SK-N-SH (cell line): ENCODE data around the gene CXXC4. TPM values are rescaled to one million over a fixed set of nuclear protein-coding genes. Genes with fewer than 3 reads are reported as not detected.

Source experiments
- CTCF ChIA-PET: fragments of 300-600, 350-600 bp; formaldehyde crosslinking; extraction: SDS; loops from one replicate; lab custom pipeline; 2021; lab: Yijun Ruan, JAX
- POLR2A ChIA-PET: fragments of 350-600 bp; sonication (Branson Sonifier 250); formaldehyde crosslinking; extraction: SDS; loops from one replicate; lab custom pipeline; 2020; ENCODE audit warnings: antibody characterized with exemption, inconsistent platforms; lab: Yijun Ruan, JAX
- DNase-seq: peaks from one replicate; pipeline ENCODE4 v3.0.0; 2012
- H2AFZ ChIP-seq: fragments of 200-600 bp; sonication (generic); 2 replicates; pipeline ENCODE4 v1.8.1; 2016; ENCODE audit warnings: antibody characterized with exemption, mild to moderate bottlenecking, low read depth
- H3F3A ChIP-seq: fragments of 200-600 bp; sonication (generic); replicated peaks from 2 replicates; pipeline ENCODE3; 2016; ENCODE audit warnings: antibody characterized with exemption, mild to moderate bottlenecking; ENCODE audit not compliant: insufficient read depth
- H3K27ac ChIP-seq, 2 experiments: fragments of 200-500 bp in 1 of 2; fragments of 200-600 bp in 1 of 2; sonication (Bioruptor generic) in 1 of 2; sonication (generic), shearing (Covaris generic) in 1 of 2; 2 replicates each; pipeline versions ENCODE4 v1.5.1 to v1.6.1; 2014 to 2016; ENCODE audit warnings: low read depth in 2 of 2, inconsistent platforms in 1 of 2, low read length in 1 of 2, mild to moderate bottlenecking in 1 of 2, mixed read lengths in 1 of 2
- H3K27me3 ChIP-seq: fragments of 200-600 bp; sonication (generic), shearing (Covaris generic); 2 replicates; pipeline ENCODE4 v1.6.1; 2016; ENCODE audit warnings: mixed run types; ENCODE audit not compliant: insufficient read depth
- H3K36me3 ChIP-seq, 2 experiments: fragments of 200-500 bp in 1 of 2; fragments of 200-600 bp in 1 of 2; sonication (Bioruptor generic) in 1 of 2; sonication (generic) in 1 of 2; replicated peaks in 1 of 2; 2 replicates each; pipeline versions ENCODE3 to v1.5.1; 2014 to 2016; ENCODE audit warnings: low read length in 1 of 2, mild to moderate bottlenecking in 1 of 2; ENCODE audit not compliant: insufficient read depth in 2 of 2, control insufficient read depth in 1 of 2
- H3K4me1 ChIP-seq, 2 experiments: fragments of 200-500 bp in 1 of 2; fragments of 200-600 bp in 1 of 2; sonication (Bioruptor generic) in 1 of 2; sonication (generic), shearing (Covaris generic) in 1 of 2; 2 replicates each; pipeline versions ENCODE4 v1.5.1 to v1.6.1; 2014 to 2016; ENCODE audit warnings: low read depth in 1 of 2, low read length in 1 of 2, mixed run types in 1 of 2; ENCODE audit not compliant: insufficient read depth in 2 of 2, control insufficient read depth in 1 of 2
- H3K4me2 ChIP-seq: fragments of 200-600 bp; sonication (generic), shearing (Covaris generic); 2 replicates; pipeline ENCODE4 v1.6.1; 2017; ENCODE audit warnings: mixed run types
- H3K4me3 ChIP-seq, 2 experiments: fragments of 200-500 bp in 1 of 2; fragments of 200-600 bp in 1 of 2; sonication (Bioruptor generic) in 1 of 2; sonication (generic), shearing (Covaris generic) in 1 of 2; 2 replicates each; pipeline versions ENCODE4 v1.5.1 to v1.8.1; 2014 to 2016; ENCODE audit warnings: low read depth in 2 of 2, inconsistent platforms in 1 of 2, low read length in 1 of 2, mild to moderate bottlenecking in 1 of 2, mixed read lengths in 1 of 2, moderate library complexity in 1 of 2
- H3K79me2 ChIP-seq: fragments of 200-600 bp; sonication (generic); 2 replicates; pipeline ENCODE4 v1.8.1; 2017; ENCODE audit warnings: mild to moderate bottlenecking; ENCODE audit not compliant: insufficient read depth
- H3K9ac ChIP-seq: fragments of 200-600 bp; sonication (generic); 2 replicates; pipeline ENCODE4 v1.6.1; 2017; ENCODE audit warnings: mixed run types
- H3K9me2 ChIP-seq: fragments of 200-600 bp; sonication (generic); 2 replicates; pipeline ENCODE4 v1.6.1; 2017; ENCODE audit warnings: mixed run types
- H3K9me3 ChIP-seq: fragments of 200-600 bp; sonication (generic); 2 replicates; pipeline ENCODE4 v1.6.1; 2017; ENCODE audit warnings: mixed run types, mild to moderate bottlenecking, moderate library complexity
- H4K20me1 ChIP-seq: fragments of 200-600 bp; sonication (generic); 2 replicates; pipeline ENCODE4 v1.6.1; 2017; ENCODE audit warnings: mild to moderate bottlenecking, mixed run types; ENCODE audit not compliant: insufficient read depth
- ELF1 ChIP-seq: IDR thresholded peaks from 2 replicates; pipeline ENCODE4 v1.4.0; 2012
- EP300 ChIP-seq, 2 experiments: IDR thresholded peaks; 2 replicates each; pipeline versions ENCODE4 v1.4.0 to v1.6.1; 2012; ENCODE audit warnings: borderline replicate concordance in 1 of 2, low read depth in 1 of 2, low read length in 1 of 2
- EZH2phosphoT487 ChIP-seq: fragments of 200-600 bp; sonication (generic); IDR thresholded peaks from 2 replicates; pipeline ENCODE4 v1.6.1; 2017; ENCODE audit warnings: low read depth, mixed run types, mild to moderate bottlenecking, antibody characterized with exemption, moderate library complexity, borderline replicate concordance
- FOSL2 ChIP-seq: IDR thresholded peaks from 2 replicates; pipeline ENCODE4 v1.4.0; 2012; ENCODE audit warnings: low read depth, mild to moderate bottlenecking, moderate library complexity, borderline replicate concordance
- FOXJ3 ChIP-seq: sonication (generic); formaldehyde crosslinking; IDR thresholded peaks from 2 replicates; pipeline ENCODE4 v1.5.1; 2020; ENCODE audit warnings: mild to moderate bottlenecking, missing genetic modification reagents
- FOXM1 ChIP-seq: IDR thresholded peaks from 2 replicates; pipeline ENCODE4 v1.4.0; 2012; ENCODE audit warnings: low read depth, mild to moderate bottlenecking
- GATA2 ChIP-seq: sonication (generic); formaldehyde crosslinking; IDR thresholded peaks from 2 replicates; pipeline ENCODE4 v1.5.0; 2020; ENCODE audit warnings: mild to moderate bottlenecking, missing genetic modification reagents
- MAX ChIP-seq: IDR thresholded peaks from 2 replicates; pipeline ENCODE4 v1.4.0; 2012; ENCODE audit warnings: low read depth
- NFIC ChIP-seq: IDR thresholded peaks from 2 replicates; pipeline ENCODE4 v1.4.0; 2012; ENCODE audit warnings: borderline replicate concordance
- PBX3 ChIP-seq: IDR thresholded peaks from 2 replicates; pipeline ENCODE4; 2012
- RXRA ChIP-seq: IDR thresholded peaks from 2 replicates; pipeline ENCODE4 v1.4.0; 2012; ENCODE audit warnings: low read depth, mild to moderate bottlenecking, borderline replicate concordance
- SMC3 ChIP-seq: IDR thresholded peaks from 2 replicates; pipeline ENCODE4 v1.6.1; 2012; ENCODE audit warnings: low read depth, low read length, improper control_type of control experiment
- TCF12 ChIP-seq: IDR thresholded peaks from 2 replicates; pipeline ENCODE4 v1.4.0; 2012
- TEAD4 ChIP-seq: IDR thresholded peaks from 2 replicates; pipeline ENCODE4 v1.4.0; 2012; ENCODE audit warnings: mild to moderate bottlenecking, borderline replicate concordance; ENCODE audit not compliant: insufficient read depth
- USF1 ChIP-seq: IDR thresholded peaks from 2 replicates; pipeline ENCODE4 v1.4.0; 2012; ENCODE audit warnings: low read depth, borderline replicate concordance
- ZBTB33 ChIP-seq: IDR thresholded peaks from 2 replicates; pipeline ENCODE4 v1.4.0; 2012; ENCODE audit warnings: low read depth, borderline replicate concordance
- WGBS: methylation state at CpG from one replicate; pipeline ENCODE4 v1.1.6; 2017; ENCODE audit warnings: low lambda C conversion rate; 5-methylcytosine and 5-hydroxymethylcytosine counted together
- polyA plus RNA-seq, 3 experiments: library from polyadenylated mRNA; depleted of rRNA; stranded (reverse); fragments of >200 nt; gene quantifications; 2 replicates each; pipeline ENCODE4 v1.2.3, GENCODE V29; 2012

Gene CXXC4
- polyA plus RNA-seq, 1 of the 3 experiments (the other 2 are of a cell fraction), result 0.02 TPM

GRCh38 chr4:104493081-104493831 lies 1.4 kb downstream of the CXXC4 start:
- Histone ChIP-seq H3K9ac (no peak overlapping the region), H3K4me3 (peak overlapping the region in 1 of 2 experiments; percentile 44; a peak in 1 of 4 replicates), H3K4me1 (peaks cover 0 to 10% of the 10 kb centered on the region in 2 experiments; a peak in 2 of 4 replicates), H3F3A (no peaks in the 10 kb centered on the region), H3K4me2 (no peak overlapping the region), H3K9me2 (no peaks in the 10 kb centered on the region), H3K9me3 (no peaks in the 10 kb centered on the region), H3K79me2 (no peaks in the 10 kb centered on the region), H4K20me1 (no peaks in the 10 kb centered on the region), H3K36me3 (no peaks in the 10 kb centered on the region), H2AFZ (no peak overlapping the region), H3K27ac (peak overlapping the region in 1 of 2 experiments; percentile 62; a peak in 2 of 4 replicates), H3K27me3 (peaks cover 17% of the 10 kb centered on the region; the same call in 1 of the 2 replicates)
- 69% methylated on average over 3 of the region's 3 CpGs for WGBS
- TF ChIP-seq GATA2 (CRISPR knock-in tag) (no peak), EZH2phosphoT487 (no peak), ZBTB33 (no peak), TCF12 (no peak), ELF1 (no peak), FOSL2 (no peak), SMC3 (no peak), PBX3 (no peak), TEAD4 (no peak), EP300 (IDR thresholded peaks at IDR 0.05; ENCODE audit: borderline replicate concordance in 1 of 2, low read depth in 1 of 2, low read length in 1 of 2) (no peak), RXRA (no peak), MAX (no peak), FOXJ3 (CRISPR knock-in tag) (no peak), NFIC (no peak), USF1 (no peak), FOXM1 (no peak)
- peak; percentile 4 for DNase-seq
- ChIA-PET CTCF (interaction anchor here (0.9 kb wide), 1 partner anchor 9 kb away, joined by 3 read pairs; no protein-coding TSS in a partner anchor), POLR2A (no interaction called here)
